ENCODE data around the gene CLMP.

The CLMP gene

DNA sequence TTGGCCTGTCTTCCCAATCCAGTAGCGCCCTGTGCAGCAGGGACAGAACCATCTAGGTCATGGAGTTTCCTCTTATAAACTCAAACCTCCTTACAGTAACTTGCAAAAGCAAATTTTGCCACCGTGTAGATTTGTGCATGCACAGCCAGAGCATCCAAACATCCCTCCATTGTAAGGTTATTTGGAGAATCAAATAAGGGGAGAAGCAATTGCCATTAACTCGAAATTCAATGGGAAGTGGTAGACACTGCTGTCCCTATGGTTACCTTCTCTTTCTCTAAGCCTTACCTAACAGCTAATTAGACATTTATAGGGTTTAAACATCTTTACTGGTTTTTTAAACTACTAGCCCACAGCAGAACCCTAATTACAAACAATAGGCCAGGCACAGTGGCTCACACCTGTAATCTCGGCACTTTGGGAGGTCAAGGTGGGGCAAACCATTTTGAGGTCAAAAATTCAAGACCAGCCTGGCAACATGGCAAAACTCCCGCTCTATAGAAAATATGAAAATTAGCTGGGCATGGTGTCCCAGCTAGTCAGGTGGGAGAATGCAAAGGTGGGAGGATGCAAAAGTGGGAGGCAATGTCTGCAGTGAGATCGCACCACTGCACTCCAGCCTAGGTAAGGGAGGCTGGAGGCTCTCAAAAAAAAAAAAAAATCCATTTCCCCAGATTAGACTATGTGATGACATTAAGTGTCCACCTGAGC is 139.7 kb downstream of the CLMP start:
- no peak for DNase-seq (ENCODE audit: low spot score)

DNA sequence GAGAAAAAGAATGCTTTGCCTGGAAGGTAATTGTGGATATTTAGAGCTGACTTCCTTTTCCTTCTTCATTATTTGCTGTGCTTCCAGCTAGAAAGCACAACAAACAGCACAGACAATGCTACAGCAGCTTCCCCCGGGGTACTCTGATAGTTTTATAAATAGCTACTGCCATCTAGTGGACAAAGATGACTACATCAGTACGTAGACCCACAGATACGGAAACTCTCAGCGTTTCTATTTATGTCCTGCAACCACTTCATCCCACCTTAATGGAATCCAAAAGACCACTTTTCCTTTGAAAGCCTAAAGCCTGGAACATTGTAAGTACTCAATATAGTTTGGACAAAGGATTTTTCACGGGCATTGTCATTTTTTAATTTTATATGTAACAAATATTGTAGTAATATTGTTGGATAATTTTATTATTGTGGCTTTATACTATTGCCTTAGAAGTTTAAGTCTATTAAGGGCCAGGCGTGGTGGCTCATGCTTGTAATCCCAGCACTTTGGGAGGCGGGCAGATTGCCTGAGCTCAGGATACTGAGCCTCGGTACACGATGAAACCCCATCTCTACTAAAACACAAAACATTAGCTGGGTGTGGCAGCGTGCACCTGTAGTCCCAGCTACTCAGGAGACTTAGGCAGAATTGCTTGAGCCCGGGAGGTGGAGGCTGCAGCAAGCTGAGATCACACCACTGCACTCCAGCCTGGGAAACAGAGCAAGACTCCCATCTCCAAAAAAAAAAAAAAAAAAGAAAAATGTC is 140.6 kb downstream of the CLMP start:
- peak; percentile 79 for DNase-seq (ENCODE audit: low spot score)

DNA sequence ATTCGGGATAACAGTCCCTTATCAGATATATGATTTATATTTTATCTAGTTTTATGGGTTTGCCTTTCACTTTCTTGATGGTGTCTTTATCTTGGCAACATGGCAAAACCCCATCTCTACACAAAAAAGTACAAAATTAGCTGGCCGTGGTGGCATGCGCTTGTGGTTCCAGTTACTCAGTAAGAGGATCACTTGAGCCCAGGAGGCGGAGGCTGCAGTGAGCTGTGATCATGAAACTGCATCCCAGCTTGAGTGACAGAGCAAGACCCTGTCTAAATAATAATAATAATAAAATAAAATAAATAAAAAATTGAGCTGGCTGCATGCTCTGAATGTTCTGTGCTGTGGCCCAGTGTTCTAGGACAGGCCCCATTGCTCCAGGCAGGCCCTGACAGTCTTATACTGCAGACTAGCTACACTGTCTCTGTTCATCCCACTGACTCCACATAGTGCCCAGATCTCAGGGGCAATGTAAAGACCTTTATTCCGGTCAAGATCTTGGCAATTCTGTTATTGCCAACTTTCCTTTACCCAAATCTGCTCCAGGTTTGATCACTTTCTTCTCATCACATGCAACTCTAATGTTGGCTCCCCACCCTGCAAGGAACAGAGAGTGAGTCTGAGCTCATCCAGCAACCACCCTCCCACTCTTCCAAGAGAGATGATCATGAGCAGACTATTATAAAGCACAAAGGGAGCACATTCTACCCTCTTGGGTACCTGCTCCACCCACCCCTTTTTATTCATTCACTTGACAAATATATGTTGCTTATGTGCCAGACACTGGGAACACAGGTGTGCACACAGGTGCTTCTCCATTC is 141.9 kb downstream of the CLMP start:
- no peak for DNase-seq (ENCODE audit: low spot score)

DNA sequence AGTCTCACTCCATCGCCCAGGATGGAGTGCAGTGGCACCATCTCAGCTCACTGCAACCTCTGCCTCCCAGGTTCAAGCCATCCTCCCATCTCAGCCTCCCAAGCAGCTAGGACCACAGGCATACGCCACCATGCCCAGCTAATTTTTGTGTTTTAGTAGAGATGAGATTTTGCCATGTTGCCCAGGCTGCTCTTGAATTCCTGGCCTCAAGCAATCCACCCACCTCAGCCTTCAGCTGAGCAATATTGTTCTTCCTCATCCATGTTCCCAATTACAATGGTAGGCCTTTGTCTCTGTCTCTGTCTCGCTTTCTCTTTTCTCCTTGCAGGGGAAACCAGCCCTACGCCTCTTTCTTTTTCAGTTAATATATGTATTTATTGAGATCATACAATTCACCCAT is 143.4 kb downstream of the CLMP start:
- no peak for DNase-seq (ENCODE audit: low spot score)

DNA sequence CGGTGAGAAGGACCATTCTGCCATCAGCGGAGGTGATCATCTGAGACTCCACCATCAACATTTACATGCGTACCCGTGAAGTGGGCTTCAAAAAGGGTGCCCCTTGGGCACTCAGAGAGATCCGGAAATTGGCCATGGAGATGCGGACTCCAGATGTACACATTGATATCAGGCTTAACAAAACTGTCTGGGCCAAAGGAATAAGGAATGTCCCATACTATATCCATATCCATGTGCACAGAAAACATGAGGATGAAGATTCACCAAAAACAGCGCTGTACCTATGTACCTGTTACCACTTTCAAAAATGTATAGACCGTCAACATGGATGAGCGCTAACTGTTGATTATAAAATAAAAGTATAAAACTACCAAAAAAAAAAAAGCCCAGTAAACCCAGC is 143.9 kb downstream of the CLMP start:
- no peak for DNase-seq (ENCODE audit: low spot score)

DNA sequence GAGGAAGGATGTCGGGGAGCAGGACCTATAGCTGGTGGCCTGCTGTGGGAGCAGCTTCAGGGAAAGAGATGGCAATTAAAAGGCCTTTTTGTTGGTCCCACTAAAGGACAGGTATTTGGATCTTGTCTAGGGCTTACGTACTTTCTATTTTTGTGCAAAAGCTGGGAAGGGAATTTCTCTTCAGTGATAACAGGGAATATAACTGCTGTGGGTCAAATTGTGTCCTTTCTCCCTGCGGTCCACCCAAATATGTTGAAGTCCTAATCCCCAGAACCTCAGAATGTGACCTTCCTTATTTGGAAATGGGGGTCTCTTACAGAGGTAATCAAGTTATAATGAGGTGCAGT is 147.1 kb downstream of the CLMP start:
- DNase-seq (ENCODE audit: low spot score), result no peak

DNA sequence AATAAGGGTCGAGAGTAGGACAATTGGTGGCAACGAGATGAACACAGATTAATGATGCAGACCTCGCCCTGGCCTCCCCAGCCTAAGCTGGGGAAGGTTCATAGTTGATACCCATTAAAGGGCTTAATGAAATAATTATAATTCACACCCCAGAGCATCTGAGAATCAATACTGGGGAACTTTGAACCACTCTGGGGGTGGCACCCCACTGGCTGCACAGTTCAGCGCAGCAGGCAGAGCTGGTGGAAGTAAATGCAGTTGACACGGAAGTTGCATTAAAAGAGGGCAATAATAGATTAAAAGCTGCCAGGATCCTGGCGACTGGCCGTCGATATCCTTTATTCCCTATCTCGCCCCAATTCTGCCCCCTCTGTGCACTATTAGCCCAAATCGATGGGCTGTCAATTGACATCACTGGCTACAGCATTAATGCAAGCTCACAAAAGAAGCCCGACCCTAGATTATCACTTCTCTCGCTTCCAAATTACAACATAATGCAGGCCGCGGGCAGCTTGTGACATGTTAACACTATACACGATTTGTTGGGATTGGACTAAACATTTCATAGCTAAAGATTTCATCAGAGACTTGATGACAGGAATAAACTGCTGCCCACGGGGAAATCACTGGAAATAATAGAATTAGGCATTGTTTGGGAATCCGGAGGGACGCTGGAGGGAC is 147.6 kb downstream of the CLMP start:
- no peak for DNase-seq (ENCODE audit: low spot score)

DNA sequence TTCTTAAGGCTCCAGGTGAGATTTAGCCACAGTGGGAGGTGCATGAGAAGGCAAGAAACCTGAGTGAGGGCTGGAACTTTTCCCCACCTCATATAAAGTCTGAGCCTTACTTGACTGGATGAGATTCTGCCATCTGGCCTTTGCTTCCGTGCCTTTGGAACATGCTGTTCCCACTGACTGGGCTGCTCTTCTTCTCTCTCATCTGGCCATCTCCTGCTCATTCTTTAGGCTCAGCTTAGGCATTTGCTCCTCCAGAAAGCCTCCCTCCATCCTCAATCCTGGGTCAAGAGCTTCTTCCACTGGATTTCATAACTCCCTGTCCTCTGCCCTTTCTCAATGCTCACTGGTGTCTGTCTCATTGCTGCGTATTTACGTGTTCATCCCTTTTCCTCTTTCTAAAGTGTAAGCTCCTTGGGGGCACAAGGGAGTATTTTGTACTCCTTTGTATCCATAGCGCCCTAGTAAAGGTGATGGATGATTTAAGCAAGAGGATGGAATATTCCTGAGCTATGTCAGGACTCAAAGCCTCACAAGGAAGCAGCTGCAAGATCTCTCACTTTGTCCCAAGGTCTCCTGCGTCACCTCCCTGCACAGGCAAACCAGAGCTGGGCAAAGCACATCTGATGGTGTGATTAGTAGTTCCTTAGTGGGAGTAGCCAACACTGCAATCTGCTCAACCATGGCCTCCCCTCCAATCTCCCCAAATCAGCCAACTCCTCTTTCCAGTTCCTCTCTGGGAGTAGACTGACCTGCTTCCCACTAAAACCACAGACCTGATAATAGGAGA is 148.4 kb downstream of the CLMP start:
- no peak for DNase-seq (ENCODE audit: low spot score)

DNA sequence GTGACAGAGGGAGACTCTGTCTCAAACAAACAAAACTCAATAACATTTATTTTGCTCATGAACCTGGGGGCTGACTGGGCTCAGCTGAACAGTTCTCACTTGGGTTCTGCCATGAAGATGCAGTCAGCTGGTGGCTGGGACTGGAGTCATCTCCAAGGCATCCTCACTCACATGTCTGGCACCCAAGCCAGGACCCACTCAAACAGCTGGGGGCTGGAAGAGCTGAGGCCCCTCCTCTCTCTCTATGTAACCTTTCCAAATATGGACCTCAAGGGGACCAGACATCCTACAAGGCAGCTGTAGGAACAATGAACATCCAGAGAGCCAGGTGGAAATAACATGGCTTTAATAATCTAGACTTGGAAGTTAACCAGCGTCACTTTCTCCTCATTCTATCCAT is 149.9 kb downstream of the CLMP start:
- no peak for DNase-seq (ENCODE audit: low spot score)

DNA sequence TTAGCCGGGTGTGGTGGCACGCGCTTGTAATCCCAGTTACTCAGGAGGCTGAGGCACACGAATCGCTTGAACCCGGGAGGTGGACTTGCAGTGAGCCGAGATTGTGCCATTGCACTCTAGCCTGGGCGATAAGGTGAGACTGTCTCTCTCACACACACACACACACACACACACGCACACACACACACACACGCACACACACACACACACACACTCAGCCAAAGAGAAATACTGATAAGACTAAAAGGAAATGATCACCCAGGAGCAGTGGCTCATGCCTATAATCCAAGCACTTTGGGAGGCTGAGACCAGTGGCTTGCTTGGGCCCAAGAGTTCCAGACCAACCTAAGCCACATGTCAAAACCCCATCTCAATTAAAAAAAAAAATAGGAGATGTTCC is 153.9 kb downstream of the CLMP start:
- no peak for DNase-seq (ENCODE audit: low spot score)

DNA sequence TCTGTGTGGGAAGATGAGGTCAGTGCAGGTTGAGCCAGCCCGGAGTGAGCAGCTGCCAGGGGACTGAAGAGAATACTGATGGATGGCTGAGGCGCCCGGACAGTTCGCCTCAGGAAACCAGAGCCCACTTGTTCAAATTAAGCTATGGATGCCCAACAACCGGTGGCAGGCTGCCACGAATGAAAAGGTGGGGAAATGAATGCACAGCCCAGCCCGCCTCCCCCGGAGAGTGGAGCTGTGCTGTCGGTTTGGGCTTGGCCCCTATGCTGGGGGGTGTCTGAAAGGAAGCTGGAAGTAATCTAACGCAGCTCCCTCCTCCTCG is 155.0 kb downstream of the CLMP start:
- DNase-seq (ENCODE audit: low spot score), result no peak

DNA sequence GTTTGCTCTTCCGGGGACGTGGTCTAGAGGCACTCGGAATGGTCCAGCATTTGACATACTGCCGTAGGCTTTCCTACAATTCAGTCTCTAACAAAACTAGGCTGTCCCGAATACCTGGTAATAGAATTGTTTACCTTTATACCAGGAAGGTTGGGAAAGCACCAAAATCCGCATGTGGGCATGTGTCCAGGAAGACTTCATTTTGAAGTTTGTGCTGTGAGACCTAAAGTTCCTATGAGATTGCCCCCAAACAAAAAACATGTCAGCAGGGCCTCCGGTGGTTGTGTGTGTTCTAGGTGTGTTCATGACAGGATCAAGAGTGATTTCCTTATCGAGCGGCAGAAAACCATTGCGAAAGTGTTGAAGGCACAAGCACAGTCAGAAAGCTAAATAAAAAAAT is 159.2 kb downstream of the CLMP start:
- no peak for DNase-seq (ENCODE audit: low spot score)

DNA sequence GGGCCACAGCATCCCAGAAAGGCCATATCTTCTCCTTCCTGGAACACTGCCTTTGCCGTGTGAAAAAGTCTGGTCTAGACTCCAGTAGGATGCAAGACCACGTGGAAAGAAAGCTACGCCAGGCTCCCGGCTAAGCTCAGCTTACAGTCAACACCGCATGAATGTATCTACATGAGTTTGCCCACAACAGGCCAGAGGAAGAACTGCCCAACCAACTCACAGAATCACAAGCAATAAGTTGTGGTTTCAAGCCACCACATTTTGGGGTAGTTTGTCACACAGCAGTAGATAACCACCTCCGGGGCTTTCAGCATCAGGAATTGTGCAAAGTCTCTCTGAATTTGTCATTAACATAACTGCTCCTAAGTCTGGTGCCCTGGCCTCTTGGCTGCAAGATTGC is 160.5 kb downstream of the CLMP start:
- no peak for DNase-seq (ENCODE audit: low spot score)

DNA sequence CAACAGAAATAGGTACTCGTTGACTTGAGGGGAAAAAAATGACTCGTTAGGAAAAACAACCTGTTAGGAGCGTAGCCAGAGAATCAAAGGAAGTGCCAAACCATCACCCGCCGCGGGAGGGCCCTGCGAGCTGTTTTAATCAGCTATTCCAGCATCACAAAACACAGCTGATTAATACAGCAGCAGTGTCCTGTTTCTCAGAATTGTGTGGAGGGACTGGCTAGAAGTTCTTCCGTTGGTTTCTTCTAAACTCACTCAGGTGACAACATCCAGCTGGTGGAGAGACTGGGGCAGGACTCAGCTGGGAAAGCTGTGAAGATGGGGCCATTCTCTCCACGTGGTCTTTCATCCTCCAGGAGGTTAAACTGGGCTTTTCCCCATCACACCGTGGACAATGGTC is 161.2 kb downstream of the CLMP start:
- DNase-seq (ENCODE audit: low spot score), result no peak

DNA sequence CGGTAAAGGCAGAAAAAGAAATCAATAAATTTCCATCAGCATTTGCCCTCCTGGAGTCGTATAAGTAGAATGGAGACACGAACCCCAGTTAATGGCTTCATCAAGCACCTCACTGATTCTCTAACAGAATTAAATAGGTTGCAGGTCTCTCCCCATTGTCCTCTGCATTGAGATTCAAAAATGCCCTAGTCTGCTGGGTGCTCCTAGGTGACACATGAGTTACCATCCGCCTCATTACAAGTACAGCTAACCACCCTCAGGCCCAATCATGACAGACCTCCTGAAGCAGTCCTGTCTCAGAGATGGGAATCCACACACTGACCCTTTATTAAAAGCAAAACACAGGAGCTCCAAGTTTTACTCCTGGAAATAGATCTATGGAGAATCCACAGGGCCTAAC is 164.5 kb downstream of the CLMP start:
- DNase-seq (ENCODE audit: low spot score), result no peak

DNA sequence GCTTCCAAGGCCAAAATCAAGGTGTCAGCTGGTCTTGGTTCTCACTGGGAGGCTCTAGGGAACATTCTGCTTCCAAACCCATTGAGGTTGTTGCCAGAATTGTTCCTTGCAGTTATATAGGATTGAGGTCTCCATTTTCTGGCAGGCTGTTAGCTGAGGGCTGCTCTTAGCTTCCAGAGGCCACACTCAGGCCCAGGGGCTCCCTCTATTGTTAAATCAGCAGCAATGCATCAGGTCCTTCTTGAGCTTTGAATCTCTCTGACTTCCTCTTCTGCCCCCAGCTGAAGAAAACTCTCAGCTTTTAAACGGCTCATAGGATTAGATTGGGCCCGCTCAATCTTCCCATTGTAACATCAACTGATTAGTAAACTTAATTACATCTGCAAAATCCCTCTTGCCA is 174.1 kb downstream of the CLMP start:
- peak; percentile 27 for DNase-seq (ENCODE audit: low spot score)

Measured in globus pallidus (tissue), 1 donor.